Breast epithelium (tissue), 3 donors: ENCODE measurements around the gene RRP8.

Source experiments
- CTCF ChIP-seq, 3 donors: fragments of 450-650 bp; IDR thresholded peaks; one replicate each; pipeline ENCODE4 v1.5.1; 2016 to 2017; ENCODE audit warnings: antibody characterized with exemption in 3 of 3, mild to moderate bottlenecking in 3 of 3, moderate library complexity in 3 of 3
- POLR2AphosphoS5 ChIP-seq, 3 donors: sonication (generic); formaldehyde crosslinking; IDR thresholded peaks; one replicate each; pipeline ENCODE4 v1.6.1; 2017; ENCODE audit warnings: antibody characterized with exemption in 3 of 3

DNA sequence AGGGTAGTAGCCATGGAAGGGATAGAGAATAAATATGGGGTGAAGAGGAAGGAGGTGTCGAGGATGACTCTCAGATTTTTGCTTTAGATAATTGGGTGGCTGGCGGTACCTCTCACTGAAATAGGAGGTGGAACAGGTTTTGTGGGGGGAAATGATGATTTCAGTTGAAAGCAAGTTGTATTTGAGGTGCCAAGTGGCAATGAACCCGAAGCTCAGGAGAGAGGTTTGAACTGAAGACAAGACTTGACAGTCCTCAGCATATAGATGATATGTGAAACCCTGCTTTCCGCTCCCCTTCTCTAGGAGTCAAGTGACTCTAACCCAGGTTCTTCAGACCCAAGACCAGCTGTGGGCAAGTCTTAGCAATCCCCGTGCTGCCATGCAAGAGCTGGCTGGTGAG is 33.7 kb downstream of the RRP8 start:
- TF ChIP-seq CTCF (IDR thresholded peaks at IDR 0.05): no peak
- no peak for TF ChIP-seq POLR2AphosphoS5 (IDR thresholded peaks at IDR 0.05)
